ENCODE measurements around the gene SCT.

Gene SCT

GRCh38 chr11:611001-611996, 15.7 kb downstream of the SCT start:
- no peak for TF ChIP-seq USF1 (IDR thresholded peaks at IDR 0.05)
- TF ChIP-seq EGR1 (IDR thresholded peaks at IDR 0.05) = no peak
- no peak for TF ChIP-seq YY1 (IDR thresholded peaks at IDR 0.05; ENCODE audit: low read depth)
- no peak for TF ChIP-seq TCF12 (IDR thresholded peaks at IDR 0.05; ENCODE audit: low read depth)
- TF ChIP-seq TEAD4 (IDR thresholded peaks at IDR 0.05) = no peak
- no peak for TF ChIP-seq CREB1 (IDR thresholded peaks at IDR 0.05; ENCODE audit: low read depth)
- TF ChIP-seq MAX (IDR thresholded peaks at IDR 0.05) = no peak
- no peak for TF ChIP-seq EP300 (IDR thresholded peaks at IDR 0.05; ENCODE audit: borderline replicate concordance)
- no peak for TF ChIP-seq RAD21 (IDR thresholded peaks at IDR 0.05; ENCODE audit: low read depth)
- no peak for TF ChIP-seq REST (IDR thresholded peaks at IDR 0.05; ENCODE audit: low read depth)
- no peak for TF ChIP-seq CEBPB (IDR thresholded peaks at IDR 0.05)
- TF ChIP-seq TAF1 (IDR thresholded peaks at IDR 0.05; ENCODE audit: low read depth) = no peak
- no peak for TF ChIP-seq FOXM1 (IDR thresholded peaks at IDR 0.05; ENCODE audit: borderline replicate concordance, low read depth)

- TF ChIP-seq MAX (IDR thresholded peaks at IDR 0.05) (no peak), FOXM1 (IDR thresholded peaks at IDR 0.05; ENCODE audit: borderline replicate concordance, low read depth) (no peak), TEAD4 (IDR thresholded peaks at IDR 0.05) (no peak), RAD21 (IDR thresholded peaks at IDR 0.05; ENCODE audit: low read depth) (no peak), ZBTB7A (IDR thresholded peaks at IDR 0.05; ENCODE audit: low read depth) (no peak), EGR1 (IDR thresholded peaks at IDR 0.05) (no peak), CEBPB (IDR thresholded peaks at IDR 0.05) (no peak), YY1 (IDR thresholded peaks at IDR 0.05; ENCODE audit: low read depth) (no peak), TAF1 (IDR thresholded peaks at IDR 0.05; ENCODE audit: low read depth) (no peak), NFIC (IDR thresholded peaks at IDR 0.05) (no peak), EP300 (IDR thresholded peaks at IDR 0.05; ENCODE audit: borderline replicate concordance) (no peak)
Observed at GRCh38 chr11:610146-610801, 16.7 kb downstream of the SCT start.

- TF ChIP-seq CEBPB (IDR thresholded peaks at IDR 0.05) (no peak), MAX (IDR thresholded peaks at IDR 0.05) (no peak), CREB1 (IDR thresholded peaks at IDR 0.05; ENCODE audit: low read depth) (no peak), FOXM1 (IDR thresholded peaks at IDR 0.05; ENCODE audit: borderline replicate concordance, low read depth) (no peak), REST (IDR thresholded peaks at IDR 0.05; ENCODE audit: low read depth) (no peak), TAF1 (IDR thresholded peaks at IDR 0.05; ENCODE audit: low read depth) (no peak), EGR1 (IDR thresholded peaks at IDR 0.05) (no peak), NFIC (IDR thresholded peaks at IDR 0.05) (no peak), ZBTB7A (IDR thresholded peaks at IDR 0.05; ENCODE audit: low read depth) (no peak), RAD21 (IDR thresholded peaks at IDR 0.05; ENCODE audit: low read depth) (no peak), EP300 (IDR thresholded peaks at IDR 0.05; ENCODE audit: borderline replicate concordance) (no peak), TCF12 (IDR thresholded peaks at IDR 0.05; ENCODE audit: low read depth) (no peak), USF1 (IDR thresholded peaks at IDR 0.05) (no peak)
Observed at GRCh38 chr11:609341-609811, 17.6 kb downstream of the SCT start.

- no peak for TF ChIP-seq TCF12 (IDR thresholded peaks at IDR 0.05; ENCODE audit: low read depth)
- no peak for TF ChIP-seq TEAD4 (IDR thresholded peaks at IDR 0.05)
- TF ChIP-seq CREB1 (IDR thresholded peaks at IDR 0.05; ENCODE audit: low read depth) = no peak
- no peak for TF ChIP-seq YY1 (IDR thresholded peaks at IDR 0.05; ENCODE audit: low read depth)
- no peak for TF ChIP-seq TAF1 (IDR thresholded peaks at IDR 0.05; ENCODE audit: low read depth)
- no peak for TF ChIP-seq RAD21 (IDR thresholded peaks at IDR 0.05; ENCODE audit: low read depth)
- no peak for TF ChIP-seq EP300 (IDR thresholded peaks at IDR 0.05; ENCODE audit: borderline replicate concordance)
- TF ChIP-seq USF1 (IDR thresholded peaks at IDR 0.05) = no peak
- TF ChIP-seq REST (IDR thresholded peaks at IDR 0.05; ENCODE audit: low read depth) = no peak
- no peak for TF ChIP-seq CEBPB (IDR thresholded peaks at IDR 0.05)
- no peak for TF ChIP-seq MAX (IDR thresholded peaks at IDR 0.05)
- TF ChIP-seq FOXM1 (IDR thresholded peaks at IDR 0.05; ENCODE audit: borderline replicate concordance, low read depth) = no peak
- no peak for TF ChIP-seq EGR1 (IDR thresholded peaks at IDR 0.05)
- no peak for TF ChIP-seq ZBTB7A (IDR thresholded peaks at IDR 0.05; ENCODE audit: low read depth)
- no peak for TF ChIP-seq NFIC (IDR thresholded peaks at IDR 0.05)
Observed at GRCh38 chr11:608791-609251, 18.2 kb downstream of the SCT start.

Data from Ishikawa (cell line).